ENCODE data around the gene OXCT1. TPM values are rescaled to one million over a fixed set of nuclear protein-coding genes. Genes with fewer than 3 reads are reported as not detected.

OXCT1 gene
- total and polyA plus RNA-seq, 2 of the 8 experiments (the other 6 are each of a cell fraction or from before 2014, with no cell fraction given), result 10.1 to 28.2 TPM

- TF ChIP-seq EP300 (IDR thresholded peaks at IDR 0.05; ENCODE audit: borderline replicate concordance in 1 of 2, low read depth in 2 of 2, low read length in 2 of 2) (peak in 1 of 2 experiments; percentile 22; a peak in 1 of 3 replicates), ASH2L (IDR thresholded peaks at IDR 0.05; ENCODE audit: low read length) (peak; percentile 53), CEBPB (IDR thresholded peaks at IDR 0.05; ENCODE audit: low read depth, low read length) (no peak), SIN3A (conservative IDR thresholded peaks at IDR 0.05 in 1 of 2, IDR thresholded peaks at IDR 0.05 in 1 of 2; ENCODE audit: low read depth in 1 of 2, low read length in 2 of 2) (peak; percentile 71 to 88; a peak in 3 of 4 replicates), CTCF (IDR thresholded peaks at IDR 0.05; ENCODE audit: control extremely low read depth in 1 of 3, insufficient read depth in 1 of 3, low read depth in 1 of 3, low read length in 3 of 3) (no peak), SIX5 (IDR thresholded peaks at IDR 0.05; ENCODE audit: low read depth, low read length) (no peak), SP4 (IDR thresholded peaks at IDR 0.05; ENCODE audit: low read length) (peak; percentile 98), EGR1 (IDR thresholded peaks at IDR 0.05; ENCODE audit: borderline replicate concordance, low read depth, low read length) (no peak), TEAD4 (IDR thresholded peaks at IDR 0.05; ENCODE audit: low read depth, low read length) (no peak), BACH1 (IDR thresholded peaks at IDR 0.05; ENCODE audit: low read length) (no peak), CHD1 (IDR thresholded peaks at IDR 0.05; ENCODE audit: low read depth, low read length) (no peak), CBX5 (IDR thresholded peaks at IDR 0.05; ENCODE audit: low read depth, low read length) (no peak), PHF8 (conservative IDR thresholded peaks at IDR 0.05; ENCODE audit: low read depth, low read length) (peak; percentile 99), HDAC2 (IDR thresholded peaks at IDR 0.05; ENCODE audit: borderline replicate concordance in 1 of 2, low read depth in 2 of 2, low read length in 2 of 2) (peak; percentile 25 to 81; a peak in 1 of 4 replicates), RAD21 (IDR thresholded peaks at IDR 0.05 in 1 of 2, conservative IDR thresholded peaks at IDR 0.05 in 1 of 2; ENCODE audit: low read depth in 2 of 2, low read length in 2 of 2) (no peak), GABPA (IDR thresholded peaks at IDR 0.05; ENCODE audit: borderline replicate concordance, insufficient read depth, low read length) (no peak), TAF7 (optimal IDR thresholded peaks at IDR 0.05; ENCODE audit: borderline replicate concordance, low read depth, low read length) (peak; percentile 89), JUND (IDR thresholded peaks at IDR 0.05; ENCODE audit: low read length) (peak; percentile 13; the same call in 1 of the 2 replicates), SP1 (IDR thresholded peaks at IDR 0.05; ENCODE audit: low read depth, low read length) (peak; percentile 71), JUN (IDR thresholded peaks at IDR 0.05; ENCODE audit: low read depth, low read length) (no peak)
Observed at GRCh38 chr5:41903892-41904799, 33.9 kb upstream of the OXCT1 start, which contains the start of gene RIMOC1 (continued).

Measured in H1 (cell line).